SU-DHL-6 (cell line): ENCODE results near the gene ADGRD1.
"Not testable (repeated sequence)": the region's sequence is repeated elsewhere in the genome, so short reads cannot be mapped to it uniquely, and the experiment has no call there.

Experiments
- H2AFZ ChIP-seq: fragments of 200-600 bp; sonication (generic); 2 replicates; pipeline ENCODE4 v1.6.1; 2014; ENCODE audit warnings: low read depth, mild to moderate bottlenecking, moderate library complexity, mixed read lengths, antibody characterized with exemption, low read length; ENCODE audit not compliant: severe bottlenecking
- H3F3A ChIP-seq: fragments of 200-600 bp; shearing (Covaris generic); 2 replicates; pipeline ENCODE4 v1.6.0; 2016; ENCODE audit warnings: antibody characterized with exemption, mild to moderate bottlenecking; ENCODE audit not compliant: insufficient read depth
- H3K27ac ChIP-seq: fragments of 200-600 bp; sonication (generic); 2 replicates; pipeline ENCODE4 v1.5.1; 2016; ENCODE audit warnings: low read depth, mild to moderate bottlenecking, low read length, moderate library complexity, mixed read lengths
- H3K27me3 ChIP-seq: fragments of 200-600 bp; sonication (generic), shearing (Covaris generic); 2 replicates; pipeline ENCODE4 v1.6.0; 2014; ENCODE audit warnings: mild to moderate bottlenecking, low read length
- H3K36me3 ChIP-seq: fragments of 200-600 bp; sonication (generic); 2 replicates; pipeline ENCODE4 v1.6.1; 2014; ENCODE audit warnings: mild to moderate bottlenecking, low read length, mixed read lengths
- H3K4me2 ChIP-seq: fragments of 300-600, 200-600 bp; shearing (Covaris generic), sonication (generic); 2 replicates; pipeline ENCODE4 v1.6.0; 2014; ENCODE audit warnings: low read length, low read depth, mild to moderate bottlenecking; ENCODE audit not compliant: poor library complexity, severe bottlenecking
- H3K4me3 ChIP-seq: fragments of 200-600 bp; sonication (generic); 2 replicates; pipeline ENCODE4 v1.5.1; 2014; ENCODE audit warnings: antibody characterized with exemption, low read length, mild to moderate bottlenecking, mixed read lengths; ENCODE audit not compliant: insufficient read depth, poor library complexity, severe bottlenecking
- H3K79me2 ChIP-seq: fragments of 200-600 bp; sonication (generic); 2 replicates; pipeline ENCODE4 v1.6.1; 2014; ENCODE audit warnings: mild to moderate bottlenecking, low read length, moderate library complexity; ENCODE audit not compliant: insufficient read depth
- H3K9ac ChIP-seq: fragments of 200-600 bp; sonication (generic); 2 replicates; pipeline ENCODE4 v1.7.0; 2014; ENCODE audit warnings: mild to moderate bottlenecking, low read length
- H3K9me2 ChIP-seq: fragments of 200-600 bp; sonication (generic); replicated peaks from 2 replicates; pipeline ENCODE4 v1.6.1; 2014; ENCODE audit warnings: low read length; ENCODE audit not compliant: insufficient read depth
- H3K9me3 ChIP-seq: fragments of 200-600 bp; sonication (generic); 2 replicates; pipeline ENCODE4 v1.6.1; 2014; ENCODE audit warnings: low read length, mixed read lengths; ENCODE audit not compliant: insufficient read depth
- H4K20me1 ChIP-seq: fragments of 200-600 bp; sonication (generic); 2 replicates; pipeline ENCODE4 v1.6.1; 2014; ENCODE audit warnings: low read depth, mild to moderate bottlenecking, antibody characterized with exemption, low read length, moderate library complexity, mixed read lengths
- EZH2phosphoT487 ChIP-seq: fragments of 200-600 bp; sonication (generic), shearing (Covaris generic); conservative IDR thresholded peaks from 2 replicates; pipeline ENCODE4 v1.6.1; 2018; ENCODE audit warnings: mild to moderate bottlenecking, antibody characterized with exemption, low read length, moderate library complexity, mixed read lengths
- TF ChIP-seq, protein P1 (sequence below): fragments of 200-600 bp; sonication (generic); IDR thresholded peaks from one replicate; pipeline ENCODE4 v1.5.1; 2017; ENCODE audit warnings: antibody characterized with exemption, mild to moderate bottlenecking, low read length, moderate library complexity; ENCODE audit not compliant: insufficient read depth, poor library complexity, severe bottlenecking

ADGRD1 gene

DNA sequence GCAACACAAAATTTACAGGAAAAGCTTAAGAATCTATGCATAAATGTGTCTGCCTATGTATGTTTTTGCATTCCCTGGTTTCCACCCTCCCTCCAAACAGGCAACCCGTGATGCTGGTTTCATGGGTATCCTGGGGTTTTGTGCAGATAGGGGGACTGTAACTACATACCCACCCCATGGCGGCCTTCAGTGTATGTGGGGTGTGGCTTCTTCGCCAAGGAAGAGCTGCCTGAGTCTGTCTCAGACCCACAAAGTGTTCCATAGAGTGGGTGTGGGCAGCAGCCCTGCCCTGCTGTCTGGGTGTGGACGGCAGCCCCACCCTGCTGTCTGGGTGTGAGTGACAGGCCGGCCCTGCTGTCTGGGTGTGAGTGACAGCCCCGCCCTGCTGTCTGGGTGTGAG is 174.8 kb downstream of the ADGRD1 start:
- Histone ChIP-seq H3K27ac (no peak overlapping the region), H3K4me2 (no peak overlapping the region), H3K79me2 (no peaks in the 10 kb centered on the region), H3F3A (no peaks in the 10 kb centered on the region), H4K20me1 (no peaks in the 10 kb centered on the region), H3K9me2 (no peaks in the 10 kb centered on the region), H3K9me3 (no peaks in the 10 kb centered on the region), H3K27me3 (no peaks in the 10 kb centered on the region), H3K9ac (no peak overlapping the region), H3K36me3 (no peaks in the 10 kb centered on the region), H3K4me3 (no peak overlapping the region), H2AFZ (no peak overlapping the region)
- TF ChIP-seq EZH2phosphoT487 = no peak
- TF ChIP-seq, protein P1, sequence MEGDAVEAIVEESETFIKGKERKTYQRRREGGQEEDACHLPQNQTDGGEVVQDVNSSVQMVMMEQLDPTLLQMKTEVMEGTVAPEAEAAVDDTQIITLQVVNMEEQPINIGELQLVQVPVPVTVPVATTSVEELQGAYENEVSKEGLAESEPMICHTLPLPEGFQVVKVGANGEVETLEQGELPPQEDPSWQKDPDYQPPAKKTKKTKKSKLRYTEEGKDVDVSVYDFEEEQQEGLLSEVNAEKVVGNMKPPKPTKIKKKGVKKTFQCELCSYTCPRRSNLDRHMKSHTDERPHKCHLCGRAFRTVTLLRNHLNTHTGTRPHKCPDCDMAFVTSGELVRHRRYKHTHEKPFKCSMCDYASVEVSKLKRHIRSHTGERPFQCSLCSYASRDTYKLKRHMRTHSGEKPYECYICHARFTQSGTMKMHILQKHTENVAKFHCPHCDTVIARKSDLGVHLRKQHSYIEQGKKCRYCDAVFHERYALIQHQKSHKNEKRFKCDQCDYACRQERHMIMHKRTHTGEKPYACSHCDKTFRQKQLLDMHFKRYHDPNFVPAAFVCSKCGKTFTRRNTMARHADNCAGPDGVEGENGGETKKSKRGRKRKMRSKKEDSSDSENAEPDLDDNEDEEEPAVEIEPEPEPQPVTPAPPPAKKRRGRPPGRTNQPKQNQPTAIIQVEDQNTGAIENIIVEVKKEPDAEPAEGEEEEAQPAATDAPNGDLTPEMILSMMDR = no peak

DNA sequence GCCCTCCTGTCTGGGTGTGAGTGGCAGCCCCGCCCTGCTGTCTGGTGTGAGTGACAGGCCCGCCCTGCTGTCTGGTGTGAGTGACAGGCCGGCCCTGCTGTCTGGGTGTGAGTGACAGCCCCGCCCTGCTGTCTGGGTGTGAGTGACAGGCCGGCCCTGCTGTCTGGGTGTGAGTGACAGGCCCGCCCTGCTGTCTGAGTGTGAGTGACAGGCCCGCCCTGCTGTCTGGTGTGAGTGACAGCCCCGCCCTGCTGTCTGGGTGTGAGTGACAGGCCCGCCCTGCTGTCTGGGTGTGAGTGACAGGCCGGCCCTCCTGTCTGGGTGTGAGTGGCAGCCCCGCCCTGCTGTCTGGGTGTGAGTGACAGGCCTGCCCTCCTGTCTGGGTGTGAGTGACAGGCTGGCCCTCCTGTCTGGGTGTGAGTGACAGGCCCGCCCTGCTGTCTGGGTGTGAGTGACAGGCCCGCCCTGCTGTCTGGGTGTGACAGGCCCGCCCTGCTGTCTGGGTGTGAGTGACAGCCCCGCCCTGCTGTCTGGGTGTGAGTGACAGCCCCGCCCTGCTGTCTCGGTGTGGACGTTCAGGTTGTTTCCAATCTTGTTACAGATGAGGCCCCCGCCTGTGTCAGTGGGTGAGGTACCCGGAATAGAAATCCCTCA is 175.4 kb downstream of the ADGRD1 start:
- not testable (repeated sequence) for H3K9me3 ChIP-seq, H3K9me2 ChIP-seq, H3K27ac ChIP-seq, H3K4me3 ChIP-seq, H4K20me1 ChIP-seq, H3K27me3 ChIP-seq, H3F3A ChIP-seq, H3K9ac ChIP-seq, H3K79me2 ChIP-seq, H2AFZ ChIP-seq, H3K4me2 ChIP-seq, H3K36me3 ChIP-seq

DNA sequence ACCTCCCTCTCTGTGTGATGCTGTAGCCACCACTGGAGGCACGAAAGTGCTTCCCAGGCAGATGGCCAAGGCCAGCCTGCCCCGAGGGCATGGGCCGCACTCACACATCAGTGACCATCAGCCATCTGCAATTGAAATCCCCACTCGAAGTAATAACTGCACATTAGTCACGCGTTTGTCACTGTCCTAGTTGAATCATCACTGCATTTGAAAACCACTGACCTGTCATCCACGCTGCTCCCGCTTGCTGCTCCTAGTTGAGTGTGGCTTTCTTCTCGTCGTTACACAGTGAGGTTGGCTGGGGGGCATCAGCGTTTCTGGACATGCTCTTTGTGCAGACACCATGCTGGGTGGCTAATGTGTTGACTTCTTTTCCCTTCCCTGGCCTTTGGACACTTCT is 176.1 kb downstream of the ADGRD1 start:
- Histone ChIP-seq H3K9ac (no peak overlapping the region), H4K20me1 (no peaks in the 10 kb centered on the region), H3K27me3 (no peaks in the 10 kb centered on the region), H2AFZ (no peak overlapping the region), H3K79me2 (no peaks in the 10 kb centered on the region), H3K27ac (no peak overlapping the region), H3K36me3 (no peaks in the 10 kb centered on the region), H3K9me3 (no peaks in the 10 kb centered on the region), H3F3A (no peaks in the 10 kb centered on the region), H3K4me2 (no peak overlapping the region), H3K9me2 (no peaks in the 10 kb centered on the region), H3K4me3 (no peak overlapping the region)
- TF ChIP-seq, protein P1 = no peak
- no peak for TF ChIP-seq EZH2phosphoT487

DNA sequence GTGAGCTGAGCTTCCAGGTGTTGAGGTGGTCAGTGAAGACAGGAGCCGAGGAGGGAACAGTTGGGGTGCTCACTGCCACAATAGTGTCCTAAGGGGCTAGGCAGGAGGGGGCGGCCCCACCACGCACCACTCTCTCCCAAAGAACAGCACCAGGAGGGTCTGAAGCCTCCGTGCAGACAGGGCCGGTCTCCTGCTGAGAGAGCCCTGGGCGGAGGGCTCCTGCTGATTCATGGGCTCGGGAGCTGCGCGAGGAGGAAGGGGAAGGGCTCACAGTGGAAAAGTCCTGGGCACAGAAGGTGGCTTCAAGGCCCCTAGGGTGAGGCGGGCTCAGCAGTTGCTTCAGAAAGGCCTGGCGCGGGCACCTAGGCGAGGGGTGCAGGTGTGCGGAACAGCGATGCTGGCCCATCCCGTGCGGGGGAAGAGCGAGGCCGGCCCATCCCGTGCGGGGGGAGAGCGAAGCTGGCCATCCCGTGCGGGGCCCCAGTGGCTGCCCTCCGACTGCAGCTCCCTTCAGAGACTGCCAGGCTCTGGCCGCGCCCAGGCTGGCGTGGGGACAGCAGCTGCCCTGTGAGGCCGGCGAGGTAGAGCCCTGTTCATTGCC is 176.7 kb downstream of the ADGRD1 start:
- no peaks in the 10 kb centered on the region for H3K27me3 ChIP-seq
- no peak overlapping the region for H3K9ac ChIP-seq
- no peaks in the 10 kb centered on the region for H3F3A ChIP-seq
- no peaks in the 10 kb centered on the region for H3K36me3 ChIP-seq
- H3K27ac ChIP-seq = no peak overlapping the region
- H2AFZ ChIP-seq = no peak overlapping the region
- H3K79me2 ChIP-seq = no peaks in the 10 kb centered on the region
- H3K9me2 ChIP-seq = no peaks in the 10 kb centered on the region
- no peak for TF ChIP-seq EZH2phosphoT487
- TF ChIP-seq, protein P1 = no peak
- H3K9me3 ChIP-seq = no peaks in the 10 kb centered on the region
- no peaks in the 10 kb centered on the region for H4K20me1 ChIP-seq
- H3K4me3 ChIP-seq = no peak overlapping the region
- no peak overlapping the region for H3K4me2 ChIP-seq
